ENCODE data around the gene FYN.

GRCh38 chr6:111777357-111777756, 95.9 kb downstream of the FYN start:
- no peak for TF ChIP-seq CTCF (IDR thresholded peaks at IDR 0.05; ENCODE audit: low read depth, low read length, poor library complexity, severe bottlenecking)
- TF ChIP-seq EZH2phosphoT487 (IDR thresholded peaks at IDR 0.05; ENCODE audit: borderline replicate concordance, low read length) = no peak

All from DOHH2 (cell line).